Measurements from ENCODE around the gene B3GNT4.

DNA sequence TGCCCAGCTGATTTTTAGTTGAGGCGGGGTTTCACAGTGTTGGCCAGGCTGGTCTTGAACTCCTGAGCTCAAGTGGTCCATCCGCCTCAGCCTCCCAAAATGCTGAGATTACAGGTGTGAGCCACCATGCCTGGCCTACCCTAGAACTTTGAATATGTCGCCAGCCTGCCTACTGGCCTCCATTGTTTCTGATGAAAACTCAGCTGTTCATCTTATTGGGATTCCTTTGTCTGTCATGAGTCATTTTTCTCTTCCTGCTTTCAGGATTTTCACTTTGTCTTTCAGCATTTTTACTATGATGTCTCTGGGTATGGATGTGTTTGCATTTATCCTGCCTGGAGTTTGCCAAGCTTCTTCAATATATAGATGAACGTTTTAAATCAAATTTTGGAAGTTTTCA lies 8.1 kb upstream of the B3GNT4 start:
- TF ChIP-seq, protein P1, sequence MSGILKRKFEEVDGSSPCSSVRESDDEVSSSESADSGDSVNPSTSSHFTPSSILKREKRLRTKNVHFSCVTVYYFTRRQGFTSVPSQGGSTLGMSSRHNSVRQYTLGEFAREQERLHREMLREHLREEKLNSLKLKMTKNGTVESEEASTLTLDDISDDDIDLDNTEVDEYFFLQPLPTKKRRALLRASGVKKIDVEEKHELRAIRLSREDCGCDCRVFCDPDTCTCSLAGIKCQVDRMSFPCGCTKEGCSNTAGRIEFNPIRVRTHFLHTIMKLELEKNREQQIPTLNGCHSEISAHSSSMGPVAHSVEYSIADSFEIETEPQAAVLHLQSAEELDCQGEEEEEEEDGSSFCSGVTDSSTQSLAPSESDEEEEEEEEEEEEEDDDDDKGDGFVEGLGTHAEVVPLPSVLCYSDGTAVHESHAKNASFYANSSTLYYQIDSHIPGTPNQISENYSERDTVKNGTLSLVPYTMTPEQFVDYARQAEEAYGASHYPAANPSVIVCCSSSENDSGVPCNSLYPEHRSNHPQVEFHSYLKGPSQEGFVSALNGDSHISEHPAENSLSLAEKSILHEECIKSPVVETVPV (CRISPR knock-in tag; IDR thresholded peaks at IDR 0.05): no peak
- TF ChIP-seq ZFP3 (CRISPR knock-in tag; IDR thresholded peaks at IDR 0.05) (no peak), ZNF70 (CRISPR knock-in tag; IDR thresholded peaks at IDR 0.05) (no peak), BACH2 (CRISPR knock-in tag; IDR thresholded peaks at IDR 0.05; ENCODE audit: borderline replicate concordance) (no peak), GLIS3 (CRISPR knock-in tag; IDR thresholded peaks at IDR 0.05) (no peak), PPARA (CRISPR knock-in tag; IDR thresholded peaks at IDR 0.05; ENCODE audit: borderline replicate concordance) (no peak), OSR1 (CRISPR knock-in tag; IDR thresholded peaks at IDR 0.05) (no peak)
- TF ChIP-seq, protein P2, sequence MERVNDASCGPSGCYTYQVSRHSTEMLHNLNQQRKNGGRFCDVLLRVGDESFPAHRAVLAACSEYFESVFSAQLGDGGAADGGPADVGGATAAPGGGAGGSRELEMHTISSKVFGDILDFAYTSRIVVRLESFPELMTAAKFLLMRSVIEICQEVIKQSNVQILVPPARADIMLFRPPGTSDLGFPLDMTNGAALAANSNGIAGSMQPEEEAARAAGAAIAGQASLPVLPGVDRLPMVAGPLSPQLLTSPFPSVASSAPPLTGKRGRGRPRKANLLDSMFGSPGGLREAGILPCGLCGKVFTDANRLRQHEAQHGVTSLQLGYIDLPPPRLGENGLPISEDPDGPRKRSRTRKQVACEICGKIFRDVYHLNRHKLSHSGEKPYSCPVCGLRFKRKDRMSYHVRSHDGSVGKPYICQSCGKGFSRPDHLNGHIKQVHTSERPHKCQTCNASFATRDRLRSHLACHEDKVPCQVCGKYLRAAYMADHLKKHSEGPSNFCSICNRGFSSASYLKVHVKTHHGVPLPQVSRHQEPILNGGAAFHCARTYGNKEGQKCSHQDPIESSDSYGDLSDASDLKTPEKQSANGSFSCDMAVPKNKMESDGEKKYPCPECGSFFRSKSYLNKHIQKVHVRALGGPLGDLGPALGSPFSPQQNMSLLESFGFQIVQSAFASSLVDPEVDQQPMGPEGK (CRISPR knock-in tag; IDR thresholded peaks at IDR 0.05; ENCODE audit: borderline replicate concordance): no peak
- TF ChIP-seq, protein P3, sequence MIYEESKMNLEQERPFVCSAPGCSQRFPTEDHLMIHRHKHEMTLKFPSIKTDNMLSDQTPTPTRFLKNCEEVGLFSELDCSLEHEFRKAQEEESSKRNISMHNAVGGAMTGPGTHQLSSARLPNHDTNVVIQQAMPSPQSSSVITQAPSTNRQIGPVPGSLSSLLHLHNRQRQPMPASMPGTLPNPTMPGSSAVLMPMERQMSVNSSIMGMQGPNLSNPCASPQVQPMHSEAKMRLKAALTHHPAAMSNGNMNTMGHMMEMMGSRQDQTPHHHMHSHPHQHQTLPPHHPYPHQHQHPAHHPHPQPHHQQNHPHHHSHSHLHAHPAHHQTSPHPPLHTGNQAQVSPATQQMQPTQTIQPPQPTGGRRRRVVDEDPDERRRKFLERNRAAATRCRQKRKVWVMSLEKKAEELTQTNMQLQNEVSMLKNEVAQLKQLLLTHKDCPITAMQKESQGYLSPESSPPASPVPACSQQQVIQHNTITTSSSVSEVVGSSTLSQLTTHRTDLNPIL (CRISPR knock-in tag; IDR thresholded peaks at IDR 0.05; ENCODE audit: low read depth): no peak
